Fibroblast of the aortic adventitia (primary cell): ENCODE measurements around the gene SERPINB6. TPM values are rescaled to one million over a fixed set of nuclear protein-coding genes. Genes with fewer than 3 reads are reported as not detected.
"Not testable (repeated sequence)": the region's sequence is repeated elsewhere in the genome, so short reads cannot be mapped to it uniquely, and the experiment has no call there.

Source experiments
- DNase-seq: peaks from one replicate; pipeline ENCODE4 v3.0.0-alpha.2; 2010; ENCODE audit warnings: low read depth
- H3K4me3 ChIP-seq: 2 replicates; pipeline ENCODE4 v1.5.1; 2011; ENCODE audit warnings: low read depth, mild to moderate bottlenecking, control low read depth, low read length, moderate library complexity
- total RNA-seq: library from RNA; depleted of rRNA; stranded (reverse); fragments of >200 nt; gene quantifications from 2 replicates; pipeline ENCODE4 v1.2.3, GENCODE V29; 2012; ENCODE audit warnings: low replicate concordance
- TF ChIP-seq, protein P1 (sequence below): IDR thresholded peaks from 2 replicates; pipeline ENCODE4 v1.5.1; 2011; ENCODE audit warnings: mild to moderate bottlenecking, low read length, control low read depth, inconsistent platforms; ENCODE audit not compliant: insufficient read depth

Gene SERPINB6
- total RNA-seq, 1 donor: 102 TPM

DNA sequence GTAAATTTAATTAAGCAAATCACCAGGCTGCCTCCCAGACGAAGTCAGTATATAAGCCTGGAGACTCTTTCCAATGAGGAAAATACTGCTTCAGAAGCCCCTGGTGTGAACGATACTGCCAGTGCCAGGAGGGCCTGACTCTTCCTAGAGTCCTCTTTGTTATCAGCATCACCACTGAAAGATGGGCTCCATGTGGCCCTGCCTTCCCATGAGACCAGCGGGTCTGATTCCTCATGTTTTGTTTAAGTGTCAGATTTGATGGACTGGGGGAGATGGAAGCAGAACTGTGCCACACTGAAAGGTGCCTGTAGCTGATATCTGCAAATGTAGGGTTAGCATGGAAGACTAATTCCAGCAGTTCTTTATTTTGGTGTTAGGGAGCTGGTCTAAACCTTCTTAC lies 36.2 kb upstream of the SERPINB6 start:
- TF ChIP-seq, protein P1, sequence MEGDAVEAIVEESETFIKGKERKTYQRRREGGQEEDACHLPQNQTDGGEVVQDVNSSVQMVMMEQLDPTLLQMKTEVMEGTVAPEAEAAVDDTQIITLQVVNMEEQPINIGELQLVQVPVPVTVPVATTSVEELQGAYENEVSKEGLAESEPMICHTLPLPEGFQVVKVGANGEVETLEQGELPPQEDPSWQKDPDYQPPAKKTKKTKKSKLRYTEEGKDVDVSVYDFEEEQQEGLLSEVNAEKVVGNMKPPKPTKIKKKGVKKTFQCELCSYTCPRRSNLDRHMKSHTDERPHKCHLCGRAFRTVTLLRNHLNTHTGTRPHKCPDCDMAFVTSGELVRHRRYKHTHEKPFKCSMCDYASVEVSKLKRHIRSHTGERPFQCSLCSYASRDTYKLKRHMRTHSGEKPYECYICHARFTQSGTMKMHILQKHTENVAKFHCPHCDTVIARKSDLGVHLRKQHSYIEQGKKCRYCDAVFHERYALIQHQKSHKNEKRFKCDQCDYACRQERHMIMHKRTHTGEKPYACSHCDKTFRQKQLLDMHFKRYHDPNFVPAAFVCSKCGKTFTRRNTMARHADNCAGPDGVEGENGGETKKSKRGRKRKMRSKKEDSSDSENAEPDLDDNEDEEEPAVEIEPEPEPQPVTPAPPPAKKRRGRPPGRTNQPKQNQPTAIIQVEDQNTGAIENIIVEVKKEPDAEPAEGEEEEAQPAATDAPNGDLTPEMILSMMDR: no peak
- no peak overlapping the region for H3K4me3 ChIP-seq
- no peak for DNase-seq

DNA sequence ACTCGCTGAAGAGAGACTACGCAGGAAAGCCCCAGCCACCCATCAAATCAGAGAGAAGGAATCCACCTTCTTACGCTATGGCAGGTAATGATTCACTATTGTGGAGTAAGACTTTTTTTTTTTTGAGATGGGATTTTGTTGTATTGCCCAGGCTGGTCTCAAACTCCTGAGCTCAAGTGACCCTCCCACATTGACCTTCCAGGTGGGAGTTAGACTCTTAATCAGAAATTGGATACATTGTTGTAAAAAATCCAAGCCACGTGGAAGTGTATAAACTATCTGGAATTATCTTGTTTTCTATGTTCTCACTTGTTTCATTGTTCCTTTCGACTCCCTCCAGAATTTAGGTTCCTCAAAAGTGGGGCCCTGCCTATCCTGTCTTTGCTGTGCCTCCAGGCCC lies 35.1 kb upstream of the SERPINB6 start:
- no peak overlapping the region for H3K4me3 ChIP-seq
- no peak for DNase-seq
- TF ChIP-seq, protein P1: no peak

GRCh38 chr6:3005874-3006273 lies 34.5 kb upstream of the SERPINB6 start:
- DNase-seq: no peak
- H3K4me3 ChIP-seq: no peak overlapping the region
- TF ChIP-seq, protein P1: no peak

GRCh38 chr6:3005077-3005476 lies 33.7 kb upstream of the SERPINB6 start:
- no peak for DNase-seq
- TF ChIP-seq, protein P1: no peak
- H3K4me3 ChIP-seq: no peak overlapping the region

DNA sequence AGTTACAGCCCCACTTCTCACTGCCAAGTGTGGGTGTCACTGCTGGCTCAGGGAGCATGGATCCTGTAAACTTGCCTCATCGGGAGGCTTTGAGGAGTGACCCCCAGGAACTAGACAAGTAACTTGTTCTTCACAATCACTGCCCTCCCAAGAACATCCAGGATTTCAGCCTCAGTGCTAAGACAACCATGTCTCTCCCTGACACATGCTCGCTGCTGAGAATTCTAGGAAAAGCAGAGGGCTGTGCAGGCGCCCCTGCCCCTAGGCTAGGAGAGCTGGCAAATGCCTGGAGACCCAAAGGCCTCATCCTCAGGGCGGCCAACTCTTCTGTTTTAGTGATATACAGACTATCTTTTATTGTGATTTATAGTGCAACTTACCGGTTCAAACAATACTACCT lies 31.9 kb upstream of the SERPINB6 start:
- not testable (repeated sequence) for H3K4me3 ChIP-seq, DNase-seq

DNA sequence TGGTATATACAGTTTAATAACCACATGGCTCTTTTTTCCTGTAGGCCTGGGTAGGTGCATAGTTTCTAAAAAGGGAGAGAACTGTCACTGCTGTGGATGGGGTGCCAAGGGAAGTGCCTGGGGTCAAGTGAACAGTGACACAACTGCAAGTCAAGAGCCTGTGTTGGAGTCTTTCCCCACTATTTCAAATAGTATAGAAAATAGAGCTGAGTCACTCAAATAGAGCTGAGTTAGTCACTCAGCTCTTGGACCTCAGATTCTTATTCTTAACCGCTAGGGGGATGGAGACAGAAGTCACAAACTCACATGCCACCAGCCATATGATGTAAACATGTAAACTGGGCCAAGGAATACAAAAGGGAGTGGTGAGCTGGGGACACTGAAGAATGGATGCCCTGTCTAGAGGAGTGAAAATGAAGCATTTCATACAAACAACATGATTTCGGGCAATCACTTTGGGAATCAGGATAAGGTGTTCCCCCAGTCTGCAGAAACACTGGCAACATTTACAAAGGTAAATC lies 30.5 kb upstream of the SERPINB6 start:
- H3K4me3 ChIP-seq: no peak overlapping the region
- TF ChIP-seq, protein P1: peak; percentile 62
- DNase-seq: peak; percentile 76

GRCh38 chr6:3001146-3001772 lies 29.9 kb upstream of the SERPINB6 start:
- H3K4me3 ChIP-seq: no peak overlapping the region
- no peak for DNase-seq
- TF ChIP-seq, protein P1: no peak
